GM19035 (cell line): ENCODE measurements around the gene OTUB2.
A peak's percentile ranks its signal among the peaks of the same experiment; 100 is the strongest.

Source experiments
- ATAC-seq: cut with Tn5 transposase; IDR thresholded peaks from one replicate; pipeline ENCODE4 v1.9.1; 2021; ENCODE audit not compliant: unreplicated experiment

The OTUB2 gene

DNA sequence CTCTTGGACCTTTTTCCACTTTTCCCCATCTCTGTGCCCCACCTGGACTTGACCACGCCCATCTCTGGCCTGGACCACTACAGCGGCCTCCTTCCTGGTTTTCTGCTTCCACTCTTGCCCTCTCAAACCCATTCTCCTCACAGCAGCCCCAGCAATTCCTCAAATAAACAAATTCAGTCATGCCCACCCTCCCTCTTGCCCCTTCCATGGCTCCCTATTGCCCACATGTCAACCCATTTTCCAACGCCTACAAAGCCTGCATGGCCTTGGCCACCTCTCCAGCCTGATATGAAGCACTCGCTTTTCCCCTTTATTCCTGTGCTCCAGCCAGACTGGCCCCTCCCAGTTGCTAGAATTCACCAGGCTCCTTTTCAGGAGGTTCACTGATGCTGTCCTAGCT is 5.9 kb upstream of the OTUB2 start:
- ATAC-seq: no peak

GRCh38 chr14:94021001-94021400 is 5.1 kb upstream of the OTUB2 start:
- no peak for ATAC-seq

- no peak for ATAC-seq
Observed at GRCh38 chr14:94021416-94022157, 4.6 kb upstream of the OTUB2 start.

DNA sequence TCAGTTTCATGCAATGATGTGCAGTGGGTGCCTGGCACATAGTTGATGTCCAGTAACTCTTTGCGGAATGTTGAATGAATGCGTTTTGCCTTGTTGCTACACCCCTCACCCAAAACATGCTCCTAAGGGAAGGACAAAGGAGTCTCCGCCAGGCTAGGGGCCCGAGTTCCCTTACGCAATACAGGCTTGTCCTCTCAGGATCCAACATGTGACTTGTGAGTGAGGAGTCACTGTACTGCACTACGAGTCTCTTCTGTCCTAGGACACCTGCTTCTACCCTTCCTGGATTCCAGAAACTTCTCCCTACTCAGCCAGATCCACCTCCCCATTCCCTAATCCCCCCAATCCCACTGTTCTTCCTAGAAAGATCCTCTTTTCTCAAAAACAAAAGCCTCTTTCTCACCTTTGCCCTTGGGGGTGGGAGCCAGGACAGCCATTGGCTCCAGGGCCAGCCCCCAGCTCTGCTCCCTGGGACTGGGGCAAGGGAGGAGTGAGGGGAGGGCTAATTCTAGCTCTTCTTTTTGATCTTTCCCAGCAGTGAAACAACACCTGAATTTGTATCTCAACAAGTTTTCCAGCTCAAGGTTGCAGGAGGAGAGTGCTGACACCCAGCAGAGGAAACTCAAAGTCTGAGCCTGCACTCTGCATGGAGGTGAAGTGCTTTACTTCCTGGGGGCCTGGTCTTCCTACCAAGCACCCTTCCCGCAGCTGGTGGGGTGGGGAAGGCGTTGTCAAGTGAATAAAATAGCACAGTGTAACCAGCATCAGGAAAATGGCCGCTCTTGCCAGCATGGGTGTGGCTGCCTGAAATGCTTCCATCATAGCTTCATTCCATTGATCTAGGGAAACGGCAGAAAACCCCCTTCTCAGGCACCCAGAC is 3.4 kb upstream of the OTUB2 start:
- no peak for ATAC-seq

GRCh38 chr14:94024549-94024948 is 1.6 kb upstream of the OTUB2 start:
- ATAC-seq: no peak

DNA sequence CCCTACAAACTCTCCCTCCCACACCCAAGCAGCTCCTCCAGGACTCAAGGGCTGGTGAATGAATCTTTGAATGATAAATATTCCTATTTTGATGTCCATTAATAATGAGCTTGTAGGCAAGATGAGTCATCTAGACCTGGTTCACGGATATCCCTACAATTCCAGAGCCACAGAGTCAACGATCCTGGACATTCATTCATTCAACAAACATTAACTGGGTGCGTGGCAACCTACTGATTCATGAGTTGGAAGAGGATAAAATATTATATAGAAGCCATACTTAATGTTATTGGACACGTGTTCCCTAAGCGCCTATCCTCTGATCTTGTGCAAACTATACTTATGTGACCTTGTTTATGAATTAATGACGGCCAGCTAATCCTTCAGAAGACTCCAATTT is 420 bp upstream of the OTUB2 start:
- ATAC-seq: no peak

GRCh38 chr14:94026889-94027469 is 839 bp downstream of the OTUB2 start:
- ATAC-seq: no peak

GRCh38 chr14:94027566-94028449 is 1.7 kb downstream of the OTUB2 start:
- no peak for ATAC-seq

GRCh38 chr14:94028450-94028826 is 2.3 kb downstream of the OTUB2 start:
- no peak for ATAC-seq

GRCh38 chr14:94029265-94029664 is 3.1 kb downstream of the OTUB2 start:
- no peak for ATAC-seq

- ATAC-seq: no peak
Observed at GRCh38 chr14:94029671-94030203, 3.6 kb downstream of the OTUB2 start.

GRCh38 chr14:94030571-94030970 is 4.4 kb downstream of the OTUB2 start:
- no peak for ATAC-seq

DNA sequence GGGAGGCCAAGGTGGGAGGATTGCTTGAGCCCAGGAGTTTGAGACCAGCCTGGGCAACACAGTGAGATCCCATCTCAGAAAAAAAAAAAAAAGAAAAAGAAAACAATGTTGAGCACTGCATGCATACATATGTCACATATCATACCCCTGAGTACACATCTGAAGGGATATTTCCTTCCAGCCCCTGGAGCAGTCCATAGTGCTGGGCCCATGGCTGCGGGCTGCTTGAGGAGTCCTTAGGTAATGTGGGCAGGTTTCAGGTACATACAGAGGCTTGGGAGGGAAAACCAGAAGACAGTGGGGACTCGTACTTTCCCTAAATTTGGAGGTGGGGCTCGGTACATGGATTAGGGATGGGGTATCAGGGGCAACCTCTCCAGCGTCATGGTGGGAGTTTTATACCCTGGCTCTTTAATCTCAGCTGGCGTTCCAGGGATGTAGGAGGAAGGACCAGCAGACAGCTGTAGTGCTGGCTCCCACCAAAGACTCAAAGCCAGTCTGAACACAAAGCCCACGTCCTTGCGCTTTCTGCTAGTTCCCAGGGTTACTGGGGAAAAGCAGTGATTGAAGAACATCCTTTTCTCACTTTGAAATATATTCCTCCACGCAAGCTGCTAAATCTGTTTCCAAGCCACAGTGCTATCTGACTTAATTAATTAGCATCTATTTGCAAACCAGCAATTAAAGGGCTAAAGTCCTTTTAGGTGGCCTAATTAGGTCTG is 5.2 kb downstream of the OTUB2 start:
- no peak for ATAC-seq

GRCh38 chr14:94031883-94032279 is 5.7 kb downstream of the OTUB2 start:
- ATAC-seq: no peak

DNA sequence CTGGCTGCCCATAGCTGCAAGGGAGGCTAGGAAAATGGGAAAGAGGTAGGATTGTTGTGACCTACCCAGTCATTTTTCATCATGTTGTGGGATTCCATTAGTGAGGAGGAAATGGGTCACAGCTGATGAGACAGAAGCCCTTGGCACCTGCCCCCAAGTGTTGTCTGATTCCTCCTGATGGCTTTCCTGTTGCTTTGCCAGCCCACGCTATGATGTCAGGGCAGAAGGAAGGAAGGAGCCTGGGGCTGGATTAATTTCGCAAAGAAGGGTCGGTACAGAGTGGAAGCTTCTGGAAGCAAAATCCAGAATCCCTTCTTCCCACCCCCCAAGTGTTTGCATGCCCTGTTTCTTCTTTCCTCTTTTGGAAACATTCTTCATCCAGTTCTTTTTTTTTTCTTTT is 8.7 kb downstream of the OTUB2 start:
- no peak for ATAC-seq

DNA sequence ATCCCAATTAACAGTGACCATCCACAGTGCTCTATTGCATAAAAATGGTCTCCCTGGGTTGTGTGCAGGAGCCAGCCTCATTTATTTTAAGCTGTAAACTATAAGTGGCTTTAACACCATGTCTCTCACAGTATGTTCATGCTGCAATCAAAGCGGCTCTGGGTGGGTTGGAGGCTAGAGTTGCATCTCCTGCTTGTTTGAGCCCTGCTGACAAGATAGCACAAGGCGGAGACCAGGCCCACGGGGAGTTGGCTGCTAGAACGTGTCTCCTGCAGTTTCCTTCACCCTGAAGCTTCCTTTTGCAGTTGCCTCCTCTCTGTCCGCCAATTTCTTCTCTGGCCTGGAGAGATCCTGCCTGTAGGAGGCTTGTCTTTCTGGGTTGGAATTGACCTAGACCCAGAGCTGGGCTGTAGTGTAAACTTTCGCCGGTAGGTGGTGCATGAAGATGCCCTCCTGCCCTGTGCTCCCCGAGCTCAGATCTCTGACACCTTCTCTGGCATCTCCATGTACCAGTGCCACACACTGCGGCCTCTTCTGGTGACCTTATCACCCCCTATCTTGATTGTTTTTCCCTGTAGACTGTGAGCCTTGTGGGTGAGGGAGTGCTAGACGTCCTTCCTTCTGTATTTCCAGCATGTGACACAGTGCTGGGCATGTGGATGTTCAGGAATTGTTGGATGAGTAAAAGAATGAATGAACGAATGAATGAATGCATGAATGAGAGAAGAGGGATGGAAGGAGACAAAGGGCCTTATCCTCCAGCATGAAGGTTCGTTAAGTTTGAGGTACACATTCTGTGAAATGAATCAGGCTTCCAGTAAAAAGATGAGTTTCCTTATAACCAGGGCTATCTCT is 10.4 kb downstream of the OTUB2 start:
- peak; percentile 96 for ATAC-seq

DNA sequence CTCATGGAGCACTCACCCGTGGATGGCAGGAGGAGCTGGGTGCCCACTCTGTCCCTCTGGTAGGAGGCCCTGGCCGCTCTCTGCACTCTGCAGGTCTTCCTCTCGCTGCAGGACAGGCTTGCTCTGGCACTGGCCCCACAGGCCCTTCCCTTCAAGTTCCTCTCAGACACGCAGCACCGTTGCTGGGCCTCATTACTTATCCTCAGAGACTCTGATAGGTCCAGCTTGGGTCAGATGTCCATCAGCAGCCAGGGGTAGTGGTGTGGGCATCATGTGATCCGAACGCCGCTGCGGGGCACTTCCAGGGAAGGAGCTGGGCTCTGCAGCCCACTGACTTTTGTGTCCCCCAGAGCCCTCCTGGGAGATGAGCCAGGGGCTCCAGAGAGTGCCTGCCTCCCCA is 11.8 kb downstream of the OTUB2 start:
- ATAC-seq: no peak

GRCh38 chr14:94038510-94038909 is 12.4 kb downstream of the OTUB2 start:
- ATAC-seq: no peak

- ATAC-seq: no peak
Observed at GRCh38 chr14:94038921-94039629, 12.9 kb downstream of the OTUB2 start.
